Neuronal stem cell (in vitro differentiated cells): Measurements from ENCODE around the gene FRMPD4.

Experiments
- DNase-seq: peaks from one replicate; pipeline ENCODE4 v3.0.0-alpha.2; 2013; ENCODE audit warnings: low spot score
- H2AFZ ChIP-seq: one replicate; pipeline ENCODE4 v1.6.1; 2013; ENCODE audit warnings: mild to moderate bottlenecking, low read length, inconsistent platforms
- H2AK5ac ChIP-seq: 2 replicates; pipeline ENCODE4 v1.6.1; 2013; ENCODE audit warnings: low read depth, mild to moderate bottlenecking, inconsistent platforms, low read length, moderate library complexity, mixed read lengths
- H2BK120ac ChIP-seq: 2 replicates; pipeline ENCODE4 v1.6.1; 2013; ENCODE audit warnings: low read depth, mild to moderate bottlenecking, inconsistent platforms, low read length, moderate library complexity, mixed read lengths
- H2BK12ac ChIP-seq: one replicate; pipeline ENCODE4 v1.6.1; 2013; ENCODE audit warnings: low read length, inconsistent platforms
- H2BK15ac ChIP-seq: 2 replicates; pipeline ENCODE4 v1.6.1; 2013; ENCODE audit warnings: mild to moderate bottlenecking, low read length, inconsistent platforms, mixed read lengths
- H2BK5ac ChIP-seq: one replicate; pipeline ENCODE4 v1.6.1; 2013; ENCODE audit warnings: inconsistent platforms, mild to moderate bottlenecking, low read length, moderate library complexity
- H3K14ac ChIP-seq: one replicate; pipeline ENCODE4 v1.6.1; 2013; ENCODE audit warnings: low read length, inconsistent platforms
- H3K18ac ChIP-seq: 2 replicates; pipeline ENCODE4 v1.6.1; 2013; ENCODE audit warnings: low read length, inconsistent platforms
- H3K23ac ChIP-seq: 2 replicates; pipeline ENCODE4 v1.6.1; 2013; ENCODE audit warnings: low read depth, mild to moderate bottlenecking, mixed read lengths, low read length, inconsistent platforms; ENCODE audit not compliant: poor library complexity
- H3K27ac ChIP-seq: replicated peaks from 3 replicates; pipeline ENCODE4 v1.5.1; 2013; ENCODE audit warnings: low read length, inconsistent platforms
- H3K27me3 ChIP-seq, 3 experiments: 2 replicates each; pipeline ENCODE4 v1.6.1; 2013; ENCODE audit warnings: low read length in 3 of 3, mild to moderate bottlenecking in 2 of 3, inconsistent platforms in 1 of 3, low read depth in 1 of 3, mixed read lengths in 1 of 3, moderate library complexity in 1 of 3; ENCODE audit not compliant: control insufficient read depth in 3 of 3, insufficient read depth in 3 of 3
- H3K36me3 ChIP-seq, 2 donors: replicated peaks in 1 of 2; 2 replicates each; pipeline ENCODE4 v1.6.1; 2013; ENCODE audit warnings: low read length in 2 of 2; ENCODE audit not compliant: control insufficient read depth in 2 of 2, insufficient read depth in 2 of 2
- H3K4ac ChIP-seq: 2 replicates; pipeline ENCODE4 v1.6.1; 2013; ENCODE audit warnings: inconsistent platforms, mild to moderate bottlenecking, low read length, moderate library complexity
- H3K4me1 ChIP-seq, 2 donors: 1 replicate in 1 of 2; 2 replicates in 1 of 2; pipeline ENCODE4 v1.6.1; 2013; ENCODE audit warnings: low read length in 2 of 2, low read depth in 1 of 2; ENCODE audit not compliant: control insufficient read depth in 2 of 2, insufficient read depth in 1 of 2
- H3K4me2 ChIP-seq: one replicate; pipeline ENCODE4 v1.6.1; 2013; ENCODE audit warnings: mild to moderate bottlenecking, low read length, inconsistent platforms; ENCODE audit not compliant: insufficient read depth, poor library complexity, severe bottlenecking
- H3K4me3 ChIP-seq, 2 donors: 2 replicates each; pipeline ENCODE4 v1.5.1; 2013; ENCODE audit warnings: low read length in 2 of 2, mild to moderate bottlenecking in 2 of 2, inconsistent platforms in 1 of 2, moderate library complexity in 1 of 2
- H3K79me1 ChIP-seq: one replicate; pipeline ENCODE4 v1.6.1; 2013; ENCODE audit warnings: low read depth, mild to moderate bottlenecking, inconsistent platforms, low read length, moderate library complexity
- H3K9ac ChIP-seq: one replicate; pipeline ENCODE4 v1.6.1; 2013; ENCODE audit warnings: mild to moderate bottlenecking, low read depth, low read length, inconsistent platforms; ENCODE audit not compliant: poor library complexity
- H3K9me3 ChIP-seq, 2 donors: replicated peaks in 1 of 2; 2 replicates each; pipeline versions ENCODE3 to v1.6.1; 2013; ENCODE audit warnings: low read length in 2 of 2, mild to moderate bottlenecking in 2 of 2, inconsistent platforms in 1 of 2, low read depth in 1 of 2, mixed read lengths in 1 of 2, moderate library complexity in 1 of 2; ENCODE audit not compliant: control insufficient read depth in 2 of 2, insufficient read depth in 1 of 2
- H4K8ac ChIP-seq: one replicate; pipeline ENCODE4 v1.6.1; 2013; ENCODE audit warnings: low read depth, mild to moderate bottlenecking, inconsistent platforms, low read length, moderate library complexity
- H4K91ac ChIP-seq: one replicate; pipeline ENCODE4 v1.6.1; 2013; ENCODE audit warnings: low read length, low read depth, mild to moderate bottlenecking, inconsistent platforms; ENCODE audit not compliant: poor library complexity
- WGBS, 2 donors: extraction: QIAGEN DNeasy Blood & Tissue Kit; methylation state at CpG; one replicate each; pipeline ENCODE4 v1.1.7; 2013; ENCODE audit warnings: missing lambda C conversion rate in 2 of 2, mixed read lengths in 1 of 2; ENCODE audit not compliant: insufficient read length in 2 of 2, insufficient replicate concordance in 1 of 2; ENCODE audit errors: extremely low coverage in 2 of 2; 5-methylcytosine and 5-hydroxymethylcytosine counted together

The FRMPD4 gene

DNA sequence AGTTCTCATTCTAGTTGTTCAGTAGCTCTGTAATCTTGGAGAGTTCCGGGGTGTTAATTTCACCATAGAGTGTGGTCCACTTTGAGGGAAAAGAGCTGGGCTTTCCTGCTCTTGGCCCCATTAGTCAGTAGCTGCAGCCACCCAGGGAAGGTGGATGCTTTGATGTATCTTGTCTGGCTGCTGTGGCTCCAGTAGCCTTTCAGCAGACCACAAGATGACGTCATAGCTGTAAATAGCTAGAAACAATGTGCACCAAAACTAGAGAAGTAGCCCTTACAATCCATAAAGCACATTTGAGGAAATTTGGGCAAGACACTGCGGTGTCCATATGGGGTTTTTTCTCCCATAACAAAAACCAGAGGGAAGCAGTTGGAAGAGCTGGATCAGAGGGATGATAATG, 620.0 kb downstream of the FRMPD4 start:
- no peaks in the 10 kb centered on the region for H3K79me1 ChIP-seq
- no peak overlapping the region for H3K14ac ChIP-seq
- no peaks in the 10 kb centered on the region for H3K36me3 ChIP-seq
- no CpG with 5 or more reads among the region's 3 CpGs for WGBS, 2 donors
- no peak overlapping the region for H3K27ac ChIP-seq
- no peak overlapping the region for H3K4me2 ChIP-seq
- no peak overlapping the region for H2AK5ac ChIP-seq
- no peak overlapping the region for H4K8ac ChIP-seq
- no peak for DNase-seq
- H3K4me1 ChIP-seq, result no peaks in the 10 kb centered on the region
- H3K18ac ChIP-seq, result no peak overlapping the region
- no peak overlapping the region for H2BK5ac ChIP-seq
- no peak overlapping the region for H2BK12ac ChIP-seq
- H3K27me3 ChIP-seq, result no peaks in the 10 kb centered on the region
- no peak overlapping the region for H4K91ac ChIP-seq
- H3K4ac ChIP-seq, result no peak overlapping the region
- H2BK120ac ChIP-seq, result no peak overlapping the region
- H2AFZ ChIP-seq, result no peak overlapping the region
- no peak overlapping the region for H3K23ac ChIP-seq
- H2BK15ac ChIP-seq, result no peak overlapping the region
- H3K9me3 ChIP-seq, result no peaks in the 10 kb centered on the region
- no peak overlapping the region for H3K4me3 ChIP-seq
- no peak overlapping the region for H3K9ac ChIP-seq

DNA sequence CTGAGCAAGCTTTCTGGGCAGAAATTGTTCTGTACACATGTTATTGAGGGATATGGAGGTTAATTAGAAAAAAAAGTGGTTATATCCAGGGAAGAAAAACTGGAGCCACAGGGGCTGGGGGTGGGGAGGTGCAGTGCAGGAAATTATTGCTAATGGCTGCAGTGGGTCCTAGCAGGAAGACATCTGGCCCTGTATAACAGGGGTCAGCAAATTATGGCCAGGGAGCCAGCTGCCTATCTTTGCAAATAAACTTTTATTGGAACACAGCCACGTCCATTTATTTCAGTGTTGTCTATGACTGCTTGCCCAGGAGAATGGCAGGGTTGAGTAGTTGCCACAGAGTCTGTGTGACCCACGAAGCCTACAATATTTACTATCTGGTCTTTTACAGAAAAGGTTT, 629.6 kb downstream of the FRMPD4 start:
- Histone ChIP-seq H4K8ac (no peak overlapping the region), H2BK120ac (no peak overlapping the region), H3K4me1 (no peaks in the 10 kb centered on the region), H3K4me3 (no peak overlapping the region), H3K9me3 (no peaks in the 10 kb centered on the region), H3K27me3 (no peaks in the 10 kb centered on the region), H2AFZ (no peak overlapping the region), H2BK12ac (no peak overlapping the region), H2BK15ac (no peak overlapping the region), H3K27ac (no peak overlapping the region), H2AK5ac (no peak overlapping the region), H3K9ac (no peak overlapping the region), H2BK5ac (no peak overlapping the region), H3K4ac (no peak overlapping the region), H3K23ac (no peak overlapping the region), H3K18ac (no peak overlapping the region), H3K36me3 (no peaks in the 10 kb centered on the region), H3K14ac (no peak overlapping the region), H3K4me2 (no peak overlapping the region), H3K79me1 (no peaks in the 10 kb centered on the region), H4K91ac (no peak overlapping the region)
- DNase-seq, result no peak
- no CpG with 5 or more reads among the region's 2 CpGs for WGBS, 2 donors

DNA sequence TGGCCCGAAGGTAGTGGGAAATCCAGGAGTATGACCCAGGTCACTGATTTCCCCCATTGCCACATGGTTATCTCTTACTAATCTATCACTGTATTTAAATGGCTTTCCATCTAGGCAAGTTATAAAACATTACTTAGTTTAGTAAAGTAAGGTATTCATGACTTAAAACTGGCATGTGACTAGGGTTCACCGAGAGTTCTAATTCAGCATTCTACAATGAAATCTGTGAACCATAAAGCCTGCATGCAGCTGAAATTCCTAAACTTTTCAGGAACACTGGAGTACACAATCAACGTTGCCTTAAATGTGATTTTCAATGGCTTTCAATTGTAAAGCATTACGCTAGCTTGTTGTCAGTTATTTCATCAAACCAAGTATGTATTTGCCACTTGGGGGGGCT, 630.2 kb downstream of the FRMPD4 start:
- no peak for DNase-seq
- no peaks in the 10 kb centered on the region for H3K9me3 ChIP-seq
- WGBS, 2 donors, result no CpG with 5 or more reads among the region's 4 CpGs
- H4K91ac ChIP-seq, result no peak overlapping the region
- no peak overlapping the region for H3K4me2 ChIP-seq
- no peak overlapping the region for H4K8ac ChIP-seq
- no peak overlapping the region for H3K23ac ChIP-seq
- no peaks in the 10 kb centered on the region for H3K4me1 ChIP-seq
- no peak overlapping the region for H2BK5ac ChIP-seq
- H3K27me3 ChIP-seq, result no peaks in the 10 kb centered on the region
- no peak overlapping the region for H3K14ac ChIP-seq
- no peak overlapping the region for H3K9ac ChIP-seq
- no peak overlapping the region for H3K18ac ChIP-seq
- no peak overlapping the region for H2BK120ac ChIP-seq
- H3K4ac ChIP-seq, result no peak overlapping the region
- H2BK12ac ChIP-seq, result no peak overlapping the region
- H2BK15ac ChIP-seq, result no peak overlapping the region
- no peak overlapping the region for H2AK5ac ChIP-seq
- H3K79me1 ChIP-seq, result no peaks in the 10 kb centered on the region
- H2AFZ ChIP-seq, result no peak overlapping the region
- H3K4me3 ChIP-seq, result no peak overlapping the region
- no peaks in the 10 kb centered on the region for H3K36me3 ChIP-seq
- H3K27ac ChIP-seq, result no peak overlapping the region

DNA sequence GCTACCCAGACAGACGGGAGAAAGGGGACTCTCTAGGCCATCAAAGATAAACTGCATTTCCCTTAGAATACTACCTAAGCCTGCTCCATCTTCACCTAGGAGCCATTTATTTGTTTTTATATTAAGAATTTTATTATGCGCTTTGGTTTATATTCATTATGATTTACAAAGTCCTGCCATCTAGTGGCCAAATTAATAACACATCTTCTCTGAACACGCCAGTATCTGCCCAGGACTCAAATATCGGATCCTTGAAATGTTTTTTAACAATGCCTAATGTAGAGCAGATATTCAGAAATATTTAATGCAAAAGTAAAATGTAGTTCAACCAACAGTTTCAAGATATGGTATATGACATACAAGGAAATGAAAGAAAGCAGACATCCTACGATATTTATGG, 632.2 kb downstream of the FRMPD4 start:
- Histone ChIP-seq H3K4me1 (no peaks in the 10 kb centered on the region), H3K9me3 (no peaks in the 10 kb centered on the region), H3K9ac (no peak overlapping the region), H3K27ac (no peak overlapping the region), H4K8ac (no peak overlapping the region), H3K27me3 (no peaks in the 10 kb centered on the region), H2BK120ac (no peak overlapping the region), H3K79me1 (no peaks in the 10 kb centered on the region), H3K4me3 (no peak overlapping the region), H3K36me3 (no peaks in the 10 kb centered on the region), H2BK5ac (no peak overlapping the region), H3K18ac (no peak overlapping the region), H3K4ac (no peak overlapping the region), H3K4me2 (no peak overlapping the region), H4K91ac (no peak overlapping the region), H2BK15ac (no peak overlapping the region), H2BK12ac (no peak overlapping the region), H2AK5ac (no peak overlapping the region), H3K23ac (no peak overlapping the region), H3K14ac (no peak overlapping the region), H2AFZ (no peak overlapping the region)
- DNase-seq, result no peak
- no CpG with 5 or more reads among the region's 5 CpGs for WGBS, 2 donors
